Kidney epithelial cell (primary cell): ENCODE measurements around the gene ENOSF1. TPM values are rescaled to one million over a fixed set of nuclear protein-coding genes. Genes with fewer than 3 reads are reported as not detected.
"Not testable (repeated sequence)": the region's sequence is repeated elsewhere in the genome, so short reads cannot be mapped to it uniquely, and the experiment has no call there.

ENCODE experiments used
- DNase-seq: peaks from one replicate; pipeline ENCODE4 v3.0.0-alpha.2; 2010; ENCODE audit warnings: low read depth
- H3K27me3 ChIP-seq: 2 replicates; pipeline ENCODE4 v1.6.0; 2011; ENCODE audit warnings: low read length; ENCODE audit not compliant: control insufficient read depth, insufficient read depth
- H3K36me3 ChIP-seq: 2 replicates; pipeline ENCODE4 v1.5.1; 2011; ENCODE audit warnings: low read length; ENCODE audit not compliant: control insufficient read depth, insufficient read depth
- H3K4me3 ChIP-seq: 2 replicates; pipeline ENCODE4 v1.5.1; 2011; ENCODE audit warnings: low read depth, mild to moderate bottlenecking, control low read depth, low read length
- total RNA-seq: library from RNA; depleted of rRNA; stranded (reverse); fragments of >200 nt; gene quantifications from 2 replicates; pipeline ENCODE4 v1.2.3, GENCODE V29; 2015
- TF ChIP-seq, protein P1 (sequence below): IDR thresholded peaks from 2 replicates; pipeline ENCODE4 v1.5.1; 2011; ENCODE audit warnings: mild to moderate bottlenecking, moderate library complexity, low read length, control low read depth, inconsistent platforms; ENCODE audit not compliant: insufficient read depth, poor library complexity, severe bottlenecking

Gene ENOSF1
- total RNA-seq, 1 donor from 2014 or later: 29.7 TPM

DNA sequence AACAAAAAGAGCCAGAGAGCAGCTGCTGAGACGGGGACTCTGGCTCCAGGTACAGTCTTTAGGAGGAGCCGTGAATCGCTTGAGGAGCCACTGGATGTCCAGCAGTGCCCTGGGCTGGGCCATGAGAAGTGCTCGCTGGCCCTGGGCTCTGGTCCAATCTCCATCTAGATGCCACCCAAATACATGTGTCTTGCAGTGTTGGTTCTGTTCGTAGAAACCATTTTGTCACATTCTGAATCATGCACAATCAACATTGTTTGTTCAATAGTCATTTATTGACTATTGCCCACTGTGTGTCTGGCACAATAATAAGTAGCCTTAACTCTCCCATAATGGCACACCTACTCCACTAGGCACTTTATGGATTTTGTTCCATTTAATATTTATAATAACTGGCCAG lies 28.9 kb downstream of the ENOSF1 start:
- Histone ChIP-seq H3K36me3 (no peaks in the 10 kb centered on the region), H3K4me3 (no peak overlapping the region), H3K27me3 (no peaks in the 10 kb centered on the region)
- TF ChIP-seq, protein P1, sequence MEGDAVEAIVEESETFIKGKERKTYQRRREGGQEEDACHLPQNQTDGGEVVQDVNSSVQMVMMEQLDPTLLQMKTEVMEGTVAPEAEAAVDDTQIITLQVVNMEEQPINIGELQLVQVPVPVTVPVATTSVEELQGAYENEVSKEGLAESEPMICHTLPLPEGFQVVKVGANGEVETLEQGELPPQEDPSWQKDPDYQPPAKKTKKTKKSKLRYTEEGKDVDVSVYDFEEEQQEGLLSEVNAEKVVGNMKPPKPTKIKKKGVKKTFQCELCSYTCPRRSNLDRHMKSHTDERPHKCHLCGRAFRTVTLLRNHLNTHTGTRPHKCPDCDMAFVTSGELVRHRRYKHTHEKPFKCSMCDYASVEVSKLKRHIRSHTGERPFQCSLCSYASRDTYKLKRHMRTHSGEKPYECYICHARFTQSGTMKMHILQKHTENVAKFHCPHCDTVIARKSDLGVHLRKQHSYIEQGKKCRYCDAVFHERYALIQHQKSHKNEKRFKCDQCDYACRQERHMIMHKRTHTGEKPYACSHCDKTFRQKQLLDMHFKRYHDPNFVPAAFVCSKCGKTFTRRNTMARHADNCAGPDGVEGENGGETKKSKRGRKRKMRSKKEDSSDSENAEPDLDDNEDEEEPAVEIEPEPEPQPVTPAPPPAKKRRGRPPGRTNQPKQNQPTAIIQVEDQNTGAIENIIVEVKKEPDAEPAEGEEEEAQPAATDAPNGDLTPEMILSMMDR: no peak
- DNase-seq: no peak

DNA sequence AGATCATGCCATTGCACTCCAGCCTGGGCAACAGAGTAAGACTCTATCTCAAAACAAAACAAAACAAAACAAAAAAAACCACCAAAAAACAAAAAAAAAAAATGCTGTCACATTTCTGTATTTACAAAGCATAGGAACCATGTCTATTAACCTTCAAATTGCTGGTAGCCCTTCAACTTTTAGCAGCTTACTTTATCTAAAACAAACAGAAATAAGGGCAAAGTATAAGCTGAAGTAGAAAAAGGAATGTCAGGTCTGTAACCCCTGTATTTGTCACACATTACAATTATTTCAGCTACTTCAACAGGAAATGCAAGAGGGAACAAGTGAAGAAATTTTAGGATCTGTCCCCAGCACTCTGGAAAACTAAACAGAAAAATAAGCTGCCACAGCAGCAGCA lies 29.6 kb downstream of the ENOSF1 start:
- H3K27me3 ChIP-seq: no peaks in the 10 kb centered on the region
- no peak for DNase-seq
- TF ChIP-seq, protein P1: no peak
- H3K36me3 ChIP-seq: no peaks in the 10 kb centered on the region
- no peak overlapping the region for H3K4me3 ChIP-seq

DNA sequence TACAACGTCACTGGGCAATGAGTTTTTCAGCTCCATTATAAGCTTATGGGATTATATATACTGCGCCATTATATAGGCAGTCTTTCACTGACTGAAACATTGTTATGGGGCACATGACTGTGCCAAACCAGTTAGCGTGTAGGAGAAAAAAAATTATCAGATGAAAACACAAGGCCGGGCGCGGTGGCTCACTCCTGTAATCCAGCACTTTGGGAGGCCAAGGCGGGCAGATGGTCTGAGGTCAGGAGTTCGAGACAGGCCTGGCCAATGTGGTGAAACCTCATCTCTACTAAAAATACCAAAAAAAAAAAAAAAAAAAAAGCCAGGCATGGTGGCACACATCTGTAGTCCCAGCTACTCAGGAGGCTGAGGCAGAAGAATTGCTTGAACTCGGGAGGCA lies 30.0 kb downstream of the ENOSF1 start:
- not testable (repeated sequence) for H3K4me3 ChIP-seq, H3K36me3 ChIP-seq, DNase-seq, H3K27me3 ChIP-seq

DNA sequence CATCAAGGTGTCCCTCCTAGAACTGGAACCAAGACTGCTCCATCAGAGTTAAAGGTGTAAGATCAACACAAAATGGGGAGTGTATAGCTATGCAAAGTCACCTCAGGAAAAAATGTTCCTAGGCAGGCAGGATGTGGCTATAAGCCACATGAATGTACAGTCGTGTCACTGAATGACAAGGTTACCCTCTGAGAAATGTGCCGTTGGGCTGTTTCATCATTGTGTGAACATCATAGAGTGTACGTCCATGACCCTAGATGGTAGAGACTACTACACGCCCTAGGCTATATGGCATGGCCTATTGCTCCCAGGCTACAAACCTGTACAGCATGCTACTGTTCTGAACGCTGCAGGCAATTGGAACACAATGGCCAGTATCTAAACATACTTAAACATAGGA lies 30.4 kb downstream of the ENOSF1 start:
- Histone ChIP-seq H3K36me3 (no peaks in the 10 kb centered on the region), H3K4me3 (no peak overlapping the region), H3K27me3 (no peaks in the 10 kb centered on the region)
- TF ChIP-seq, protein P1: no peak
- DNase-seq: no peak

DNA sequence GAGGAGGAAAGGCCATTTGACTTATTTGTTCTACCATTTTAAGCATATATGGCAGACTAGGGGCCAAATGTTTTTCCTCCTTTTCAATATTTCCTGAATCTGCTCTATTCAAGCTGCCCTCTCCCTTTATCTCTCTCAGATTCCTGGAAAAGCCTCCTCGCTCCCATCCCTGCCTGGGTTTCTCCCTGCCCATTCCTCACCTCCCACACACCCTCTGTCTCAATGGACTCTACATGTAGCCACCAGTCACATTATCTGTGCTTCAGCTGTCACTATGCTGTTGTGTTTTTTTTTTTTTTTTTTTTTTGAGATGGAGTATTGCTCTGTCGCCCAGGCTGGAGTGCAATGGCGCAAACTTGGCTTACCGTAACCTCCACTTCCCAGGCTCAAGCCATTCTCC lies 32.0 kb downstream of the ENOSF1 start:
- H3K27me3 ChIP-seq: no peaks in the 10 kb centered on the region
- H3K4me3 ChIP-seq: no peak overlapping the region
- H3K36me3 ChIP-seq: no peaks in the 10 kb centered on the region
- TF ChIP-seq, protein P1: no peak
- no peak for DNase-seq

DNA sequence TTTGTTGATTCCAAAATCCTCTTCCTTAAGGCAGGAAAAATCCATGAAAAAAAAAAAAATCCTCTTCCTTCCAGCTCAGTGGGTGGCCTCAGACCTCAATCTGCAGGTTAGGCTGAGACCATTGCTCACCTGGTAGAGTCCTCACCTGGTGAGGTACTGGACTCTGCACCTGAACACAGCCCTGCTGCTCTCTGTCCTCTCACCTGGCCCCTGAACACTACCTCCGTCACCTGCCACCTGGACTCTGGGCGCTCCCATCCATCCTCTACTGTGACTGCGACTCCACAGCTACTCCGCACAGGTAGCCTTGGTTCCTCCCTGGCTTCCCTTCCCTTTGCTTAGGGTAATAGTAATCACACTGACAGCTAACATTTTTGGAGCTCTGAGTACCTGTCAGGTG lies 32.9 kb downstream of the ENOSF1 start:
- Histone ChIP-seq H3K27me3 (no peaks in the 10 kb centered on the region), H3K36me3 (no peaks in the 10 kb centered on the region)
- TF ChIP-seq, protein P1: no peak

More for the DNA sequence above, 32.9 kb downstream of the ENOSF1 start:
- no peak overlapping the region for H3K4me3 ChIP-seq
- DNase-seq: no peak
